Liver (tissue), 9 donors: ENCODE measurements around the gene CPSF4L. TPM values are rescaled to one million over a fixed set of nuclear protein-coding genes. Genes with fewer than 3 reads are reported as not detected.

Experiments used
- DNase-seq: peaks from one replicate; pipeline ENCODE4 v3.0.0-alpha.2; 2017; ENCODE audit warnings: low spot score
- H3K27ac ChIP-seq, 2 donors: one replicate each; pipeline ENCODE4 v1.7.0; 2013; ENCODE audit warnings: inconsistent platforms in 2 of 2, low read length in 2 of 2, control low read depth in 1 of 2, low read depth in 1 of 2, mild to moderate bottlenecking in 1 of 2
- H3K27me3 ChIP-seq, 4 donors: one replicate each; pipeline versions ENCODE4 v1.6.1 to v1.7.0; 2013; ENCODE audit warnings: low read length in 3 of 4, inconsistent platforms in 1 of 4, mild to moderate bottlenecking in 1 of 4, moderate library complexity in 1 of 4; ENCODE audit not compliant: control insufficient read depth in 4 of 4, insufficient read depth in 4 of 4
- H3K36me3 ChIP-seq, 4 donors: one replicate each; pipeline versions ENCODE4 v1.6.1 to v1.7.0; 2013; ENCODE audit warnings: low read length in 3 of 4, mild to moderate bottlenecking in 3 of 4, low read depth in 1 of 4, moderate library complexity in 1 of 4; ENCODE audit not compliant: control insufficient read depth in 4 of 4, insufficient read depth in 3 of 4
- H3K4me1 ChIP-seq, 4 donors: one replicate each; pipeline versions ENCODE4 v1.6.1 to v1.7.0; 2013; ENCODE audit warnings: low read length in 3 of 4, mild to moderate bottlenecking in 3 of 4, moderate library complexity in 1 of 4; ENCODE audit not compliant: control insufficient read depth in 4 of 4, insufficient read depth in 4 of 4
- H3K4me3 ChIP-seq, 3 donors: one replicate each; pipeline versions ENCODE4 v1.6.1 to v1.7.0; 2013; ENCODE audit warnings: low read length in 3 of 3, control low read depth in 1 of 3, low read depth in 1 of 3, mild to moderate bottlenecking in 1 of 3
- H3K9ac ChIP-seq, 2 donors: one replicate each; pipeline ENCODE4 v1.7.0; 2013; ENCODE audit warnings: low read length in 2 of 2, mild to moderate bottlenecking in 2 of 2, moderate library complexity in 2 of 2, control low read depth in 1 of 2, low read depth in 1 of 2
- H3K9me3 ChIP-seq, 4 donors: one replicate each; pipeline versions ENCODE4 v1.6.1 to v1.7.0; 2013; ENCODE audit warnings: low read length in 3 of 4; ENCODE audit not compliant: control insufficient read depth in 4 of 4
- ATF3 ChIP-seq: IDR thresholded peaks from 2 replicates; pipeline ENCODE4 v1.6.1; 2016; ENCODE audit warnings: antibody characterized with exemption
- CTCF ChIP-seq: fragments of 150-350 bp; IDR thresholded peaks from 2 replicates; pipeline ENCODE4 v1.5.1; 2017; ENCODE audit warnings: improper control_type of control experiment, low read depth, low read length; ENCODE audit not compliant: missing input control
- EGR1 ChIP-seq, 2 donors: IDR thresholded peaks; 2 replicates each; pipeline ENCODE4 v1.6.1; 2016 to 2018; ENCODE audit warnings: antibody characterized with exemption in 2 of 2, low read depth in 2 of 2
- FOXA1 ChIP-seq: IDR thresholded peaks from 2 replicates; pipeline ENCODE4 v1.6.1; 2016; ENCODE audit warnings: antibody characterized with exemption
- FOXA2 ChIP-seq: IDR thresholded peaks from 2 replicates; pipeline ENCODE4 v1.6.1; 2016; ENCODE audit warnings: antibody characterized with exemption
- GABPA ChIP-seq, 2 donors: IDR thresholded peaks in 1 of 2; conservative IDR thresholded peaks in 1 of 2; 2 replicates each; pipeline ENCODE4 v1.6.1; 2016; ENCODE audit warnings: antibody characterized with exemption in 2 of 2, mild to moderate bottlenecking in 1 of 2, moderate library complexity in 1 of 2
- HNF4A ChIP-seq, 2 donors: conservative IDR thresholded peaks; 2 replicates each; pipeline ENCODE4 v1.6.1; 2016; ENCODE audit warnings: antibody characterized with exemption in 2 of 2, mild to moderate bottlenecking in 2 of 2
- HNF4G ChIP-seq: IDR thresholded peaks from 2 replicates; pipeline ENCODE4 v1.6.1; 2016; ENCODE audit warnings: antibody characterized with exemption
- JUND ChIP-seq, 2 donors: IDR thresholded peaks; 2 replicates each; pipeline ENCODE4 v1.6.1; 2016; ENCODE audit warnings: antibody characterized with exemption in 2 of 2
- MAX ChIP-seq: IDR thresholded peaks from 2 replicates; pipeline ENCODE4 v1.6.1; 2016; ENCODE audit warnings: antibody characterized with exemption
- NR2F2 ChIP-seq: IDR thresholded peaks from 2 replicates; pipeline ENCODE4 v1.6.1; 2016; ENCODE audit warnings: antibody characterized with exemption
- REST ChIP-seq: IDR thresholded peaks from 2 replicates; pipeline ENCODE4 v1.6.1; 2016; ENCODE audit warnings: antibody characterized with exemption, mild to moderate bottlenecking
- RXRA ChIP-seq, 2 donors: IDR thresholded peaks; 2 replicates each; pipeline ENCODE4 v1.6.1; 2017 to 2018; ENCODE audit warnings: antibody characterized with exemption in 2 of 2, mild to moderate bottlenecking in 1 of 2
- SP1 ChIP-seq: IDR thresholded peaks from 2 replicates; pipeline ENCODE4 v1.6.1; 2018; ENCODE audit warnings: antibody characterized with exemption, mild to moderate bottlenecking
- TAF1 ChIP-seq: conservative IDR thresholded peaks from 2 replicates; pipeline ENCODE4 v1.6.1; 2016; ENCODE audit warnings: antibody characterized with exemption, mild to moderate bottlenecking
- YY1 ChIP-seq: IDR thresholded peaks from 2 replicates; pipeline ENCODE4 v1.6.1; 2016; ENCODE audit warnings: antibody characterized with exemption, mild to moderate bottlenecking
- ZBTB33 ChIP-seq: IDR thresholded peaks from 2 replicates; pipeline ENCODE4 v1.6.1; 2016; ENCODE audit warnings: antibody characterized with exemption
- WGBS: extraction: QIAGEN DNeasy Blood & Tissue Kit; methylation state at CpG from one replicate; pipeline ENCODE4 v1.1.7; 2013; 5-methylcytosine and 5-hydroxymethylcytosine counted together
- polyA plus RNA-seq, 2 donors: library from polyadenylated mRNA; stranded (reverse) in 1 of 2; unstranded in 1 of 2; fragments of 200-250 nt in 1 of 2; fragments of >200 nt in 1 of 2; fragmentation: Nextera tagmentation in 1 of 2; extraction: Ambion mirVana in 1 of 2; gene quantifications; one replicate each; pipeline versions ENCODE4 v1.2.1 to v1.2.3, GENCODE V29; 2013 to 2015
- total RNA-seq, 2 donors: library from RNA; depleted of rRNA; stranded (reverse); fragments of >200 nt; gene quantifications; one replicate each; pipeline ENCODE4 v1.2.3, GENCODE V29; 2014
- donor health status: healthy.
- donor health status: healthy.
- donor health status: healthy.
- donor health status: healthy.
- donor health status: healthy.

The CPSF4L gene
- total and polyA plus RNA-seq, 4 donors: not detected

- TF ChIP-seq SP1: no peak
- TF ChIP-seq GABPA (IDR thresholded peaks at IDR 0.05 in 1 of 2, conservative IDR thresholded peaks at IDR 0.05 in 1 of 2): no peak
- no peak for TF ChIP-seq JUND (IDR thresholded peaks at IDR 0.05)
- no peak for TF ChIP-seq NR2F2
- TF ChIP-seq REST: no peak
- no peak for TF ChIP-seq MAX
- no peak for TF ChIP-seq RXRA (IDR thresholded peaks at IDR 0.05)
- no peak for TF ChIP-seq FOXA2
- no peak for TF ChIP-seq ZBTB33
- TF ChIP-seq YY1: no peak
- no peak for TF ChIP-seq HNF4A (conservative IDR thresholded peaks at IDR 0.05)
- peaks cover 2 to 4% (median 4%) of the 10 kb centered on the region in 4 donors for H3K4me1 ChIP-seq
- H3K4me3 ChIP-seq: no peak overlapping the region
- no peak for DNase-seq
- H3K9ac ChIP-seq: no peak overlapping the region
- peaks cover 0 to 4% (median 0%) of the 10 kb centered on the region in 4 donors for H3K36me3 ChIP-seq
- H3K9me3 ChIP-seq: no peaks in the 10 kb centered on the region
- H3K27ac ChIP-seq: no peak overlapping the region
- no peaks in the 10 kb centered on the region for H3K27me3 ChIP-seq
- WGBS: 96% methylated on average over 2 of the region's 2 CpGs
Observed at GRCh38 chr17:73223626-73224230, 38.0 kb downstream of the CPSF4L start.

- H3K4me3 ChIP-seq: no peak overlapping the region
- H3K27ac ChIP-seq: no peak overlapping the region
- no peaks in the 10 kb centered on the region for H3K4me1 ChIP-seq
- no peak overlapping the region for H3K9ac ChIP-seq
- no peaks in the 10 kb centered on the region for H3K27me3 ChIP-seq
- peaks cover 0 to 4% (median 3%) of the 10 kb centered on the region in 4 donors for H3K36me3 ChIP-seq
- WGBS: 74% methylated on average over 2 of the region's 2 CpGs
- no peak for DNase-seq
- H3K9me3 ChIP-seq: no peaks in the 10 kb centered on the region
- TF ChIP-seq GABPA (IDR thresholded peaks at IDR 0.05 in 1 of 2, conservative IDR thresholded peaks at IDR 0.05 in 1 of 2): no peak
- no peak for TF ChIP-seq HNF4A (conservative IDR thresholded peaks at IDR 0.05)
- TF ChIP-seq ZBTB33: no peak
- TF ChIP-seq TAF1: no peak
- TF ChIP-seq YY1: no peak
- TF ChIP-seq FOXA1: no peak
- TF ChIP-seq RXRA (IDR thresholded peaks at IDR 0.05): no peak
- no peak for TF ChIP-seq MAX
- no peak for TF ChIP-seq HNF4G
- TF ChIP-seq ATF3: no peak
- no peak for TF ChIP-seq SP1
- TF ChIP-seq JUND (IDR thresholded peaks at IDR 0.05): no peak
- no peak for TF ChIP-seq CTCF
- TF ChIP-seq EGR1 (IDR thresholded peaks at IDR 0.05; ENCODE audit: low read depth in 2 of 2): no peak
- TF ChIP-seq NR2F2: no peak
- no peak for TF ChIP-seq REST
- no peak for TF ChIP-seq FOXA2
Observed at GRCh38 chr17:73215447-73215846, 46.2 kb downstream of the CPSF4L start.
